Glutamatergic neuron (in vitro differentiated cells): ENCODE measurements around the gene EFNA2. TPM values are rescaled to one million over a fixed set of nuclear protein-coding genes. Genes with fewer than 3 reads are reported as not detected.
"Not testable (repeated sequence)": the region's sequence is repeated elsewhere in the genome, so short reads cannot be mapped to it uniquely, and the experiment has no call there.

Experiments used
- DNase-seq: peaks from one replicate; pipeline ENCODE4 v3.0.0; 2022
- H3K27ac Mint-ChIP-seq: one replicate; pipeline ENCODE4 v1.8.0; 2020; ENCODE audit warnings: mild to moderate bottlenecking, mixed read lengths, inconsistent platforms; ENCODE audit not compliant: unreplicated experiment
- H3K27me3 Mint-ChIP-seq: one replicate; pipeline ENCODE4 v1.8.0; 2020; ENCODE audit warnings: mild to moderate bottlenecking, moderate library complexity, mixed read lengths, inconsistent platforms; ENCODE audit not compliant: unreplicated experiment
- H3K36me3 Mint-ChIP-seq: one replicate; pipeline ENCODE4 v1.8.0; 2020; ENCODE audit warnings: mild to moderate bottlenecking, mixed read lengths, inconsistent platforms; ENCODE audit not compliant: unreplicated experiment
- H3K4me1 Mint-ChIP-seq: one replicate; pipeline ENCODE4 v1.8.0; 2020; ENCODE audit warnings: mild to moderate bottlenecking, low read depth, mixed read lengths, inconsistent platforms; ENCODE audit not compliant: unreplicated experiment
- H3K4me3 Mint-ChIP-seq: one replicate; pipeline ENCODE4 v1.8.0; 2020; ENCODE audit warnings: mild to moderate bottlenecking, mixed read lengths, inconsistent platforms; ENCODE audit not compliant: unreplicated experiment
- H3K9me3 Mint-ChIP-seq: one replicate; pipeline ENCODE4 v1.8.0; 2020; ENCODE audit warnings: mild to moderate bottlenecking, moderate library complexity, mixed read lengths, inconsistent platforms; ENCODE audit not compliant: unreplicated experiment
- total RNA-seq: library from RNA; stranded (reverse); fragmentation: NEBNext Ultra II Directional; extraction: Animal tissue kit (Norgen Biotek cat#: 25700); gene quantifications from one replicate; pipeline ENCODE4 v1.2.1, GENCODE V29; 2021; ENCODE audit not compliant: unreplicated experiment
- TF ChIP-seq, protein P1 (sequence below): fragments of 200-600 bp; sonication (generic); IDR thresholded peaks from one replicate; pipeline ENCODE4 v1.5.0; 2021; ENCODE audit not compliant: partially characterized antibody, unreplicated experiment

EFNA2 gene
- total RNA-seq, 1 donor from 2014 or later, result 61.4 TPM

DNA sequence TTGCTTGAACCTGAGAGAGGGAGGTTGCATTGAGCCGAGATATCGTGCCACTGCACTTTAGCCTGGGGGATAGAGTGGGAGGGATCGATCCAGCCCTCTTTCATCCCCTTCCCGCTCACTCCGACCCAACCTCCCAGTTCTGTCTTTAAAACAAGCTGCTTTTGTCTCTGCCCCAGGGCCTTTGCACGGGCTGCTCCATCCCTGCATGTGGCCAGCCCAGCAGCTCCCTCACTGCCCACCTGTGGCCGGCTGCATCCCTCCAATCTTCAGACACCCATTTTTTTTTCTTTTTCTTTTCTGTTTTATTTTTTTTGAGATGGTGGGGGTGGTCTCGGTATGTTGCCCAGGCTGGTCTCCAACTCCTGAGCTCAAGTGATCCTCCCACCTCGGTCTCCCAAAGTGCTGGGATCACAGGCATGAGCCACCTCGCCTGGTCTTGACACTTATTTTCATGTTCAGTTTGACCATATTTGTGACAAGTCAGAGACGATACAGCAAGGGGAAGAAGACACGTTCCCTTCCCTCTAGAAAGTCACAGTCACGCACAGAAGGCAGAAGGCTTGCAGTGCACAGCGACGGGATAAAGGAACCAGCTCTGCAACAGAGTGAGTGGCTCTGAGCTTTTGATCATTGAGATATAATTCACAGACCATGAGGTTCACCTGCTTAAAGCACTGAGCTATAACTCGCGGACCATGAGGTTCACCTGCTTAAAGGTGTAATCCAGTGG, 31.8 kb downstream of the EFNA2 start:
- peaks cover 4% of the 10 kb centered on the region for H3K9me3 Mint-ChIP-seq
- H3K4me1 Mint-ChIP-seq, result peaks cover 6% of the 10 kb centered on the region
- H3K4me3 Mint-ChIP-seq, result no peak overlapping the region
- H3K27me3 Mint-ChIP-seq, result peaks cover 4% of the 10 kb centered on the region
- DNase-seq, result no peak
- peak overlapping the region; percentile 6 for H3K27ac Mint-ChIP-seq
- no peaks in the 10 kb centered on the region for H3K36me3 Mint-ChIP-seq
- TF ChIP-seq, protein P1, sequence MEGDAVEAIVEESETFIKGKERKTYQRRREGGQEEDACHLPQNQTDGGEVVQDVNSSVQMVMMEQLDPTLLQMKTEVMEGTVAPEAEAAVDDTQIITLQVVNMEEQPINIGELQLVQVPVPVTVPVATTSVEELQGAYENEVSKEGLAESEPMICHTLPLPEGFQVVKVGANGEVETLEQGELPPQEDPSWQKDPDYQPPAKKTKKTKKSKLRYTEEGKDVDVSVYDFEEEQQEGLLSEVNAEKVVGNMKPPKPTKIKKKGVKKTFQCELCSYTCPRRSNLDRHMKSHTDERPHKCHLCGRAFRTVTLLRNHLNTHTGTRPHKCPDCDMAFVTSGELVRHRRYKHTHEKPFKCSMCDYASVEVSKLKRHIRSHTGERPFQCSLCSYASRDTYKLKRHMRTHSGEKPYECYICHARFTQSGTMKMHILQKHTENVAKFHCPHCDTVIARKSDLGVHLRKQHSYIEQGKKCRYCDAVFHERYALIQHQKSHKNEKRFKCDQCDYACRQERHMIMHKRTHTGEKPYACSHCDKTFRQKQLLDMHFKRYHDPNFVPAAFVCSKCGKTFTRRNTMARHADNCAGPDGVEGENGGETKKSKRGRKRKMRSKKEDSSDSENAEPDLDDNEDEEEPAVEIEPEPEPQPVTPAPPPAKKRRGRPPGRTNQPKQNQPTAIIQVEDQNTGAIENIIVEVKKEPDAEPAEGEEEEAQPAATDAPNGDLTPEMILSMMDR, result no peak

DNA sequence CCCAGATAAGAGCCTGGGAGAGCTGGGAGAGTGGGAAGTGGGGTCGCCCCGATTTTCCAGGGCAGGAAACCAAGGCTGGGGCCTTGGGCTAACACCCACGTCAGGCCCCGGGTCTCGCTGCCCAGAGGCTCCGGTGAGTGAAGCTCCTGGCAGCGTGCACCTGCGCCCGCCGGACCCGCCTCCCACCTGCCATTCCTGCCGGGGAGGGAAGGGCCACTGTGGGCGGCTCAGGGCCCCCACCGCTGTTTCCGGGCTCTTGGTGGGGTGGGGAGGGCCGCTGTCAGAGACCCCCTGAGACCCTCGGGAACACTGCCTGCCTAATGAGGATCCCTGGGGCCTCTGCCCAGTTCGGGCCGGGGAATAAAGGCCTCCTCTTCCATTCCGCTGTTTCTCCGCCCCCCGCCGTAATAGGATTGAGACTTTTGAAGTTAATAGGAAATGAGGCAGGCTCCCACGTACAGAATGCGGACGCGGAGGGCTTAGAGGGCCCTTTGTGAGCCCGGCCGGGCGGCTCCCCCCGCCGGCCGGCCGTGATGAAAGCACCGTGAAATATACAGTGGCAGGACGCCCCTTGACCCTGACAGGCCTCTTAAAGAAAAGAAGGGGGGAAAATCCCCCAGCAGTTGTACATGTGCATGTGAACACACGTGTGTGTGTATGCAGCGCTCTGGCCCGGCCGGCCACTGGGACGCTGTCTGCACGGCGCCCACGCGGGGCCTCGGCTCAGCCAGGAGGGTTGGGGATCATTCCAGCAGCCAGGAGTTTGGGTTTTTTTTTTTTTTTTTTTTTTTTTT, 33.2 kb downstream of the EFNA2 start:
- H3K4me3 Mint-ChIP-seq, result no peak overlapping the region
- DNase-seq, result no peak

DNA sequence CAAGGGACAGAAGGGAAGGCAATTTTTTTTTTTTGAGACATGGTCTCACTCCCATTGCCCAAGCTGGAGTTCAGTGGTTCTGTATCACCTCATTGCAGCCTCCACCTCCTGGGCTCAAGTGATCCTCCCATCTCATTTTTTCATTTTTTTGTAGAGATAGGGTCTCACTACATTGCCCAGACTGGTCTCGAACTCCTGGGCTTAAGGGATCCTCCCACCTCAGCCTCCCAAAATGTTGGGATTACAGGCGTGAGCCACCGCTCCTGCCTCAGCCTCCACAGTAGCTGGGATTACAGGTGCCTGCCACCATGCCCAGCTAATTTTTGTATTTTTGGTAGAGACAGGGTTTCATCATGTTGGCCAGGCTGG, 34.6 kb downstream of the EFNA2 start:
- not testable (repeated sequence) for H3K9me3 Mint-ChIP-seq, H3K4me3 Mint-ChIP-seq, H3K36me3 Mint-ChIP-seq, DNase-seq, H3K27ac Mint-ChIP-seq
- peaks cover 13% of the 10 kb centered on the region for H3K4me1 Mint-ChIP-seq
- peaks cover 10% of the 10 kb centered on the region for H3K27me3 Mint-ChIP-seq

More for the DNA sequence above, 33.2 kb downstream of the EFNA2 start:
- H3K27ac Mint-ChIP-seq, result no peak overlapping the region
- H3K9me3 Mint-ChIP-seq, result peaks cover 8% of the 10 kb centered on the region
- H3K27me3 Mint-ChIP-seq, result peaks cover 8% of the 10 kb centered on the region
- TF ChIP-seq, protein P1, result no peak
- peaks cover 8% of the 10 kb centered on the region for H3K4me1 Mint-ChIP-seq
- no peaks in the 10 kb centered on the region for H3K36me3 Mint-ChIP-seq

DNA sequence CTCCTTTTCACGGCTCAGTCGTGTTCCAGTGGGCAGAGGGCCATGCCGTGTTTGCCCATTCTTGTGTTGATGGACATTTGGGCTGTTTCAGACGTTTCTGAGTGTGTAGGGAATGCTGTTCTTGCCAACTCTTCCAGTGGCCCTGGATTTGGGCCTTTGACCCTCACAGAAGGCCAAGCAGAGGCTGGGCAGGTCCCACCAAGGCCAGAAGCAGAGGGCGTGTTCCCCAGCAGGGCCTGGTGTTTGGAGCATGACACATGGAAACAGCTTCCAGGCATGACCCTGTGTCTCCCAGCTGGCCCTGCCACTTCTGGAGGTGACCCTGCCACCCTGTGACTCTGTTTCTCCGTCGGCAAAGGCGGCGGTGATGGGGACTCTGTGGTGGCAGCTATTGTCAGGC, 35.9 kb downstream of the EFNA2 start:
- Mint-ChIP-seq H3K9me3 (peaks cover 10% of the 10 kb centered on the region), H3K27ac (no peak overlapping the region), H3K27me3 (peaks cover 10% of the 10 kb centered on the region), H3K4me1 (peaks cover 14% of the 10 kb centered on the region), H3K36me3 (no peaks in the 10 kb centered on the region), H3K4me3 (no peak overlapping the region)
- DNase-seq, result no peak
- TF ChIP-seq, protein P1, result no peak

DNA sequence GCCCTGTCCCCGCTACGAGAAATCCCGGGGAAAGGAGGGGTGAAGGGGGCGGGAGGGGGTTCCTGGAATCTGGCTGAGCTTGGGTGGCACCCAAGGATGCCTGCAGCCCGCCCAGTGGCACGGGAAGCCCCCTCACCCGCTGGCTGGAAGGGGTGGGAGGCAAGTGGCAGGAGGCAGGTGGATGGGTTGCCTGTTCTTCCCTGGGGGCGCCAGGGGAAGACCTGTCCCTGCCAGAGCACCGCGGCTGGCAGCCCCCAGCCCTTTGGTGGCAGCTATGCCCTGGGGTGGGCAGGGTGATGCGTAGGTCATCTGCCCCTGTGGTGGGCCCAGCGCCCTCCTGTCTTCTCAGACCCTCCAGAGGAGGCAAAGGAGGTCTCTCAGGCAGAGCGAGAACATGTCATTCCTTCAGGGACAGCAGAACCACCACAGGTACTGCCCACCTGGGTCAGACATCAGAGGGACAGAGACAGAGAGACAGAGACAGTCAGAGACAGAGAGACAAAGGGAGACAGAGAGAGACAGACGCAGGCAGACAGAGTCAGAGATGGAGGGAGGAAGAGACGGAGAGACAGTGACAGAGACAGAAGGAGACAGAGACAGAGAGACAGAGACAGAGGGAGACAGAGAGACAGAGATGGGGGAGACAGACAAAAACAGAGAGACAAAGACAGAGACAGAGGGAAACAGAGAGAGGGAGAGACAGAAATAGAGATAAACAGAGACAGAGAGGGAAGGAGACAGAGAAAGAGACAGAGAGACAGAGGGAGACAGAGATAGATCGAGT, 36.7 kb downstream of the EFNA2 start:
- Mint-ChIP-seq H3K36me3 (no peaks in the 10 kb centered on the region), H3K27me3 (peaks cover 8% of the 10 kb centered on the region), H3K4me3 (peak overlapping the region; percentile 78), H3K9me3 (peaks cover 10% of the 10 kb centered on the region), H3K27ac (peak overlapping the region; percentile 45), H3K4me1 (peaks cover 16% of the 10 kb centered on the region)
- DNase-seq, result no peak
- TF ChIP-seq, protein P1, result no peak
